ENCODE data around the gene SERINC5. TPM values are rescaled to one million over a fixed set of nuclear protein-coding genes. Genes with fewer than 3 reads are reported as not detected.
A peak's percentile ranks its signal among the peaks of the same experiment; 100 is the strongest.

The SERINC5 gene
- total RNA-seq (2012; rRNA removed) (7.2 and 8.1 TPM in 2 replicates), polyA plus RNA-seq (2012; rRNA removed) (4.6 and 5.0 TPM in 2 replicates), Bru-seq, nascent RNA (percentile 61 among the genes with signal in this experiment), BruChase-seq, experiment 1, labeled RNA remaining after a 6-hour chase (percentile 71 among the genes with signal in this experiment), BruChase-seq, experiment 2, labeled RNA remaining after a 2-hour chase (percentile 68 among the genes with signal in this experiment)
- polyA plus RNA-seq (2012; cell fraction: cytosol; rRNA removed), result 2.0 and 2.5 TPM in 2 replicates
- 1.3 and 3.2 TPM in 2 replicates for polyA plus RNA-seq (2012; cell fraction: nucleus; rRNA removed; ENCODE audit: low replicate concordance)
- long read RNA-seq, full-length matches to known transcripts, result 1 of 5 reads
- long read RNA-seq, partial matches to known transcripts, result 1 of 5 reads
- long read RNA-seq, other reads (novel, unspliced or antisense), result 3 of 5 reads

DNA sequence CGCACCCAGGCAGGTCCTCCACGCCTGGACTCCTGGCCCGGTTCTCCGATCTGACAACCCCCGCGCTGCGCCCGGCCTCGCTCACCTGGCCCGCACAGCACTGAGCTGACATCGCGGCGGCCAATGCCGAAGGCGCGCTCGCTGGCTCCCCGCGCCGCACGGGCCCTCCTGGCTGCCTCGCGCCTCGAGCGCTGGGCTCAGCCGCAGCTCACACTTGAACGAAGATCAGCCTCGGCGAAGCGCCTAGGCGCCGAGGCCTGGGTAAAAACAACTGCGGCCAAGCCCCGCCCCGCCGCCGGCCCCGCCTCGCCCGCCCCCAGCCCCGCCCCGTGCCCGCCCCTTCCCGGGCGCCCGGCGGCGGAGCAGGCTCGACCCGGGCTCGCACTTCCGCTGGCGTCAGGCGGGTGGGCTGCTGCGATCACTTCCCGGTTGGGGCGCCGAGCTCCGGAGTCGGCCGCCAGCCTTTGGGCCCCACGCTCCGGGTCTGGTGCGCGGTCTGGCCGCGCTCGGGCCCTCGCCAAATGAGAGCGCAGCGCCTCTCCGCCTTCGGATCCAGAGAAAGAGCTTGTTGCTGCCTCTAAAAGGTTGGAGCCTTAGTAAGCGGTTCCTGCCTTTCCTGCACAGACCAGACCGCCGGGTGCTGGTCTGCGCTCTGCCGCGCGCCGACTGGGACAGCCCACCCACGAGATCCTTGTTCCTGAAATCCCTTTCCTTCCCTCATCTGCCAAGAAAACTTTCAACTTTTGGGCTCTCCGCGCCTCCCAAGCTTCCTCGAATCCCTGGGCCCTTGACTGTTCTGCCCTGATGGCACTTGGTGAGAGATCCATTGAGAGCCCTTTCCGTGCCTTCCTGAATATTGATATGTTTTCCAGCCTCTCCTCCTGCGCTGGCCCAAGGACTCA is at the start of gene SERINC5:
Gene SERINC5, minus strand, starts transcription at position 238 of the 902 bp plus-strand sequence. Its CDS starts 126 bp downstream, at position 112.
- Histone ChIP-seq H3K18ac (ENCODE audit: low read depth, low read length) (peak within 1 kb of the TSS; percentile 57), H2BK5ac (ENCODE audit: low read depth, low read length, poor library complexity, severe bottlenecking) (peak within 1 kb of the TSS; percentile 66), H3K36me3 (ENCODE audit: control insufficient read depth, insufficient read depth, low read length) (no peaks in the 10 kb centered on the region), H4K5ac (ENCODE audit: low read depth, low read length) (peak within 1 kb of the TSS; percentile 93), H4K8ac (ENCODE audit: low read depth in 2 of 2, low read length in 2 of 2) (peak within 1 kb of the TSS; percentile 92 to 93), H3K4ac (ENCODE audit: low read depth, low read length) (peak within 1 kb of the TSS; percentile 89), H3K4me1 (ENCODE audit: control insufficient read depth, insufficient read depth, low read length) (peaks cover 3% of the 10 kb centered on the region), H3K23ac (ENCODE audit: low read depth, low read length) (peak within 1 kb of the TSS; percentile 96), H4K91ac (ENCODE audit: insufficient read depth, low read depth, low read length) (peak within 1 kb of the TSS; percentile 85), H3K79me1 (ENCODE audit: low read depth in 1 of 2, low read length in 2 of 2) (peaks cover 13 to 34% of the 10 kb centered on the region in 2 experiments; a peak in 3 of 4 replicates), H3K27me3 (ENCODE audit: control insufficient read depth, insufficient read depth, low read length) (no peaks in the 10 kb centered on the region), H3K9me1 (ENCODE audit: insufficient read depth, low read length) (no peaks in the 10 kb centered on the region; the same call in 1 of the 2 replicates), H2BK120ac (ENCODE audit: low read depth, low read length) (peak within 1 kb of the TSS; percentile 47; the same call in 1 of the 2 replicates), H3K9me3 (ENCODE audit: control insufficient read depth, insufficient read depth, low read length) (no peaks in the 10 kb centered on the region), H2BK15ac (ENCODE audit: low read depth, low read length) (peak within 1 kb of the TSS; percentile 65; the same call in 1 of the 3 replicates), H3K4me2 (ENCODE audit: low read depth, low read length) (peak within 1 kb of the TSS; percentile 91), H3K14ac (replicated peaks; ENCODE audit: low read depth, low read length) (peak within 1 kb of the TSS; percentile 95), H3K27ac (ENCODE audit: insufficient read depth, low read length) (peak within 1 kb of the TSS; percentile 85), H3K56ac (ENCODE audit: extremely low read depth, insufficient read depth, low read length) (peak within 1 kb of the TSS; percentile 73), H2AFZ (replicated peaks; ENCODE audit: low read length, poor library complexity) (peak within 1 kb of the TSS; percentile 94), H2AK5ac (ENCODE audit: low read depth, low read length) (peak within 1 kb of the TSS; percentile 35; the same call in 1 of the 2 replicates), H4K20me1 (ENCODE audit: insufficient read depth, low read length) (no peaks in the 10 kb centered on the region), H2BK20ac (ENCODE audit: low read depth, low read length) (no peak within 1 kb of the TSS), H3K9ac (ENCODE audit: low read depth, low read length) (peak within 1 kb of the TSS; percentile 80), H2AK9ac (replicated peaks; ENCODE audit: low read depth, low read length, poor library complexity) (peak within 1 kb of the TSS; percentile 90), H3K4me3 (ENCODE audit: insufficient read depth, low read depth, low read length) (peak within 1 kb of the TSS; percentile 73)
- in situ Hi-C loops (cut with MboI; ENCODE audit: low sequenced_read_pairs) (no loop called here), intact Hi-C loops (cut with micrococcal nuclease) (loop anchor here (2.0 to 5.0 kb wide), 2 partner anchors 19 to 164 kb away; no protein-coding TSS in a partner anchor), dilution Hi-C loops (cut with HindIII; ENCODE audit: low sequenced_read_pairs, unreplicated experiment) (no loop called here)
- DNase-seq, result peak; percentile 68
- CTCF ChIA-PET, result interaction anchor here (0.5 to 0.6 kb wide), 2 partner anchors 161 to 368 kb away, joined by 4 to 7 read pairs; no protein-coding TSS in a partner anchor
- WGBS, 2 experiments (ENCODE audit: extremely low coverage in 2 of 2, insufficient read length in 1 of 2), result 0% methylated on average over 44 of the region's 87 CpGs; no CpG with 5 or more reads in 1 of the 2 experiments
- TSS peak; percentile 86 for BruUV-seq (replicated peaks)
- POLR2A ChIA-PET (ENCODE audit: unreplicated experiment), result interaction anchor here (0.6 to 0.8 kb wide), 4 partner anchors 13 to 709 kb away, joined by 3 to 12 read pairs (median 6); no protein-coding TSS in a partner anchor
- peak; percentile 91 for ATAC-seq (ENCODE audit: low read depth)
- TF ChIP-seq CHD1 (IDR thresholded peaks at IDR 0.05; ENCODE audit: low read depth, low read length) (no peak), MAFK (IDR thresholded peaks at IDR 0.05; ENCODE audit: low read depth, low read length) (no peak), CTCF (conservative IDR thresholded peaks at IDR 0.05; ENCODE audit: low read depth, low read length) (no peak), RFX5 (IDR thresholded peaks at IDR 0.05; ENCODE audit: low read depth, low read length) (no peak), BHLHE40 (IDR thresholded peaks at IDR 0.05; ENCODE audit: low read depth, low read length) (no peak; the same call in 1 of the 2 replicates), CEBPB (IDR thresholded peaks at IDR 0.05; ENCODE audit: low read depth, low read length) (no peak), POLR2A (IDR thresholded peaks at IDR 0.05; ENCODE audit: low read depth, low read length) (peak; percentile 88), MXI1 (IDR thresholded peaks at IDR 0.05; ENCODE audit: borderline replicate concordance, low read depth, low read length) (peak; percentile 0; the same call in 1 of the 2 replicates), RAD21 (IDR thresholded peaks at IDR 0.05; ENCODE audit: low read length) (no peak), FOS (IDR thresholded peaks at IDR 0.05; ENCODE audit: low read depth, low read length) (no peak), SMC3 (IDR thresholded peaks at IDR 0.05; ENCODE audit: low read depth, low read length) (no peak), MAZ (IDR thresholded peaks at IDR 0.05; ENCODE audit: borderline replicate concordance, low read depth, low read length) (peak; percentile 56; the same call in 1 of the 2 replicates)
- TF ChIP-seq, protein P1, sequence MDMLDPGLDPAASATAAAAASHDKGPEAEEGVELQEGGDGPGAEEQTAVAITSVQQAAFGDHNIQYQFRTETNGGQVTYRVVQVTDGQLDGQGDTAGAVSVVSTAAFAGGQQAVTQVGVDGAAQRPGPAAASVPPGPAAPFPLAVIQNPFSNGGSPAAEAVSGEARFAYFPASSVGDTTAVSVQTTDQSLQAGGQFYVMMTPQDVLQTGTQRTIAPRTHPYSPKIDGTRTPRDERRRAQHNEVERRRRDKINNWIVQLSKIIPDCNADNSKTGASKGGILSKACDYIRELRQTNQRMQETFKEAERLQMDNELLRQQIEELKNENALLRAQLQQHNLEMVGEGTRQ (IDR thresholded peaks at IDR 0.05; ENCODE audit: low read depth, low read length), result no peak
